Esophagus muscularis mucosa (tissue), 4 donors: Measurements from ENCODE around the gene KRT15. TPM values are rescaled to one million over a fixed set of nuclear protein-coding genes. Genes with fewer than 3 reads are reported as not detected.

Experiments
- DNase-seq: peaks from one replicate; pipeline ENCODE4 v3.0.0-alpha.2; 2017; ENCODE audit errors: extremely low spot score
- H3K27ac ChIP-seq, 4 donors: fragments of 200-600 bp; sonication (generic); replicated peaks in 1 of 4; 1 replicate in 3 of 4; 2 replicates in 1 of 4; pipeline ENCODE4 v1.5.1; 2016 to 2019; ENCODE audit warnings: mild to moderate bottlenecking in 1 of 4
- H3K27me3 ChIP-seq, 4 donors: fragments of 200-600 bp; sonication (generic); one replicate each; pipeline versions ENCODE4 v1.5.1 to v1.6.0; 2016 to 2019
- H3K36me3 ChIP-seq, 4 donors: fragments of 200-600 bp; sonication (generic); one replicate each; pipeline ENCODE4 v1.5.1; 2016 to 2019
- H3K4me1 ChIP-seq, 4 donors: fragments of 200-600 bp; sonication (generic); one replicate each; pipeline ENCODE4 v1.5.1; 2016 to 2019
- H3K4me3 ChIP-seq, 4 donors: fragments of 200-600 bp; sonication (generic); 1 replicate in 2 of 4; 2 replicates in 2 of 4; pipeline ENCODE4 v1.5.1; 2016 to 2019; ENCODE audit warnings: mild to moderate bottlenecking in 4 of 4, moderate library complexity in 1 of 4
- H3K9me3 ChIP-seq, 4 donors: fragments of 200-600 bp; sonication (generic); 1 replicate in 3 of 4; 2 replicates in 1 of 4; pipeline ENCODE4 v1.5.1; 2016 to 2019
- EP300 ChIP-seq: sonication (generic); formaldehyde crosslinking; IDR thresholded peaks from one replicate; pipeline ENCODE4 v1.6.1; 2017; ENCODE audit warnings: antibody characterized with exemption
- POLR2A ChIP-seq: fragments of 450-650 bp; IDR thresholded peaks from one replicate; pipeline ENCODE4 v1.6.1; 2017; ENCODE audit warnings: antibody characterized with exemption, moderate library complexity, mild to moderate bottlenecking, low read depth
- POLR2AphosphoS5 ChIP-seq, 2 donors: sonication (generic); formaldehyde crosslinking; IDR thresholded peaks; one replicate each; pipeline ENCODE4 v1.6.1; 2017; ENCODE audit warnings: antibody characterized with exemption in 2 of 2
- WGBS: methylation state at CpG from one replicate; pipeline ENCODE4 v1.1.5; 2018; 5-methylcytosine and 5-hydroxymethylcytosine counted together
- intact Hi-C: fragments of 100-400 bp; cut with DNase I; formaldehyde crosslinking; loops from one replicate; pipeline ENCODE4 v1.15.1; 2023
- total RNA-seq, 4 donors: library from RNA; depleted of rRNA; stranded (reverse); fragments of >200 nt; gene quantifications; one replicate each; pipeline versions ENCODE4 v1.1.0 to v1.2.1, GENCODE V29; 2016
- TF ChIP-seq, protein P1 (sequence below), 3 experiments: fragments of 200-600 bp in 2 of 3; fragments of 450-650 bp in 1 of 3; sonication (generic) in 2 of 3; IDR thresholded peaks; one replicate each; pipeline ENCODE4 v1.5.1; 2017 to 2019; ENCODE audit warnings: antibody characterized with exemption in 3 of 3, mild to moderate bottlenecking in 2 of 3, moderate library complexity in 1 of 3

KRT15 gene
- total RNA-seq, 4 donors from 2014 or later = 3.3 TPM; not detected in 3

DNA sequence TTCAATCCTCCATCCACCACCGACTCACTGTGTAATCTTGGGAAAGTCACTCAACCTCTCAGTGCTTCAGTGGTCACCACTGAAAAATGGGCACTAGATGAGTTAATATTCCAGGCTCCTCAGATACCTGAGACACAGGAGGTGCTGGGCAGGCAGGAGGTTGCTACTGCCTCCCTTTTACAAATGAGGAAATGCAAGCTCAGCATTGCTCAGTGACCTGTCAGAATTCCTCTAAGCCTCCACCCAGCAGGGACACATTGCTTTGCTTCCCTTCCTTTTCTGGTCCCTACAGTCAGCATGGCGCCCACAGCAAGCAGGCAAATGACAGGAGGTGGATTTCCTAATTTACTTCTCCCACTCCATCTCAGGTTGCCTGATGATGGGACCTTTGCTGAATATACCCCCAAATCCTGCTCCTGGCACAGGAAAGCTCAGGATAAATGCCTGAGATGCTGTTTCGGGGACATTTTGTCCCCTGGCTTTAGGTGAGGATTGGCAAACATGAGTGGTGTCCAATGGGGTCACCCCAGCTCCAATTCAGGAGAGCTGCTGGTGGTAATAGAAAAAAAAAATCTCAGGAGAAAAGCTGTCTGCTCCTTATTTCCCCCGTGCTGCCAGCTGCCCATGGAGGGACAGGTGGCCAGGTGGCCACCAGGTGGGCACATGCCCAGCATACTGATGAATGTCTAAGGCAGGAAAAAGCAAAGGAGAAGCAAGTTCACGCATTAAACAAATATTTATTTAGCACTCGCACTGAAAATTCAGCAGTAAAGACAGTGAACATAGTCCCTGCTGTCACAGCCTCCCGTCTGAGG, 8.2 kb downstream of the KRT15 start:
- Histone ChIP-seq H3K4me1 (no peaks in the 10 kb centered on the region), H3K9me3 (no peaks in the 10 kb centered on the region), H3K36me3 (no peaks in the 10 kb centered on the region), H3K27ac (no peak overlapping the region), H3K4me3 (no peak overlapping the region), H3K27me3 (peaks cover 0 to 4% (median 0%) of the 10 kb centered on the region in 4 donors)
- no peak for DNase-seq
- intact Hi-C loops = no loop called here
- 89% methylated on average over 7 of the region's 7 CpGs for WGBS
- TF ChIP-seq EP300 = no peak
- TF ChIP-seq POLR2A = no peak
- TF ChIP-seq POLR2AphosphoS5 (IDR thresholded peaks at IDR 0.05) = no peak
- TF ChIP-seq, protein P1, sequence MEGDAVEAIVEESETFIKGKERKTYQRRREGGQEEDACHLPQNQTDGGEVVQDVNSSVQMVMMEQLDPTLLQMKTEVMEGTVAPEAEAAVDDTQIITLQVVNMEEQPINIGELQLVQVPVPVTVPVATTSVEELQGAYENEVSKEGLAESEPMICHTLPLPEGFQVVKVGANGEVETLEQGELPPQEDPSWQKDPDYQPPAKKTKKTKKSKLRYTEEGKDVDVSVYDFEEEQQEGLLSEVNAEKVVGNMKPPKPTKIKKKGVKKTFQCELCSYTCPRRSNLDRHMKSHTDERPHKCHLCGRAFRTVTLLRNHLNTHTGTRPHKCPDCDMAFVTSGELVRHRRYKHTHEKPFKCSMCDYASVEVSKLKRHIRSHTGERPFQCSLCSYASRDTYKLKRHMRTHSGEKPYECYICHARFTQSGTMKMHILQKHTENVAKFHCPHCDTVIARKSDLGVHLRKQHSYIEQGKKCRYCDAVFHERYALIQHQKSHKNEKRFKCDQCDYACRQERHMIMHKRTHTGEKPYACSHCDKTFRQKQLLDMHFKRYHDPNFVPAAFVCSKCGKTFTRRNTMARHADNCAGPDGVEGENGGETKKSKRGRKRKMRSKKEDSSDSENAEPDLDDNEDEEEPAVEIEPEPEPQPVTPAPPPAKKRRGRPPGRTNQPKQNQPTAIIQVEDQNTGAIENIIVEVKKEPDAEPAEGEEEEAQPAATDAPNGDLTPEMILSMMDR (IDR thresholded peaks at IDR 0.05) = no peak

DNA sequence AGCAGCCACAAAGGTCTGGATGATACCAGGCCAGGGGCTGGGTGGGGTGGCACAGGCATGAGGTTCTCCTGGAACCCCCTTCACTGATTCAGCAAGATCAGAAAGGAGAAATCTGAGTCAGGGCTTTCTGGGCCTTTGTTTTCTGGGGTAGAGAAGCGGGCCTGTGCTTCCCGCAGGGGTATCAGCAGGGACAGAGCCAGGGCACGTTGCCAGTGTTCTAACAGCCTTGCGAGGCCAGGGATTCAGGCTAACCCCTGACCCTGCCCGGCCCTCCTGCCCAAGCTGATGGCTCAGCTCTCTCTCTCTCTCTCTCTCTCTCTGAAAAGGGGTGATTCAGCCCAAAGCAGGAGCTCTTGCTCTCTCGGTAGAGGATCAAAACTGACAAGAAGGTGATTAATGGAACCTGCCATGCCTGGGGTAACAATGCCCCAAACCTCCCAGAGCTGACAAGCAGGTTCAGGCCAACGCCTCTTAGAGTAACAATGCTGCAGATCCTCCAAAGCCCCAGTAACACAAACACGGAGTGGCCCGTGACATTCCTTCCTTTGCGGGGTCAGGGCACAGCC, 11.3 kb downstream of the KRT15 start:
- Histone ChIP-seq H3K27me3 (no peaks in the 10 kb centered on the region), H3K9me3 (no peaks in the 10 kb centered on the region), H3K4me3 (no peak overlapping the region), H3K36me3 (no peaks in the 10 kb centered on the region), H3K27ac (no peak overlapping the region), H3K4me1 (peaks cover 0 to 20% (median 11%) of the 10 kb centered on the region in 4 donors)
- 90% methylated on average over 2 of the region's 10 CpGs for WGBS
- DNase-seq = no peak
- TF ChIP-seq POLR2A (no peak), EP300 (no peak), POLR2AphosphoS5 (IDR thresholded peaks at IDR 0.05) (no peak)
- TF ChIP-seq, protein P1 (IDR thresholded peaks at IDR 0.05) = no peak
- intact Hi-C loops = no loop called here

DNA sequence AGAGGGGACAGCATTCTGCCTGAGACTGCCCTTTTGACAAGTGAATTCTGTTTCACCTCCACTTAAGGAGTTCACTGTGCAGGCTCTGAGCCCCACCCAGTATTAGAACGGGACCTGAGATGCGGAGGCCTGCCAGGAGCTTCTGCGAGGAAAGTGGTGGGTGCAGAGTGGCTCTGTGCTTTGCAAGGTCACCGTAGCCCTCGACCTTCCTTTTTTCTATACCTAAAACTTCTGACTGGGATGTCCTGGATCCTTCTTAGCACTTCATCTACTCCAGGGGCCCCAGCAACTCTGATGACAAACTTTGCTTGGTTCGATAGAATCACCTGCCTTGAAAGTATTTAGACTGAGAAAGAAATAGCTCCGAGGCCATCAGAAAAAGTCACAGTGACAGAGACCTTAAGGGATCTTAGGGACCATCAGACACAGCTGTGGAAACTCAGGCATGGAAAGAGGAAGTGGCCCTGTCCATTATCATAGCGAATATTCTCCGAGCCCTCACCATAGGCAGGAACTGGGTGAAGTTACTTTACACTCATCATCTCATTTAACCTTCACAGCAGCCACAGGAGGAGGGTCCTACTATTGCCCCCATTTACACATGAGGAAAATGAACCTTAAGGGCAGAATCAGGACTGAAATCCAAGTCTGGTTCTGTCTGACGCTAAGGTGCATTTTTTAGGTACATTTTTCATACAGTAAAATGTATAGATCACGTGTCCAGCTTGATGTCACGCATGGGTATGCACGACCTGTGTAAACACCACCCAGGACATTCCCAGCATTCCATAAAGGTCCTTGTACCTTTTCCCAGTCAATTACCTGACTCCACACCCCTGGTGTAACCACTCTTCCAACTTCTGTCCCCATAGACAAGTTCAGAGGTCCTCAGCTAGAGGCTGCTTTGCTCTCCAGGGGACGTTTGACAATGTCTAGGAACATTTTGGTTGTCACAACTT, 12.6 kb downstream of the KRT15 start:
- Histone ChIP-seq H3K36me3 (no peaks in the 10 kb centered on the region), H3K27me3 (no peaks in the 10 kb centered on the region), H3K4me1 (peaks cover 0 to 20% (median 11%) of the 10 kb centered on the region in 4 donors), H3K27ac (no peak overlapping the region), H3K9me3 (no peaks in the 10 kb centered on the region), H3K4me3 (no peak overlapping the region)
- WGBS = 88% methylated on average over 14 of the region's 14 CpGs
- DNase-seq = no peak
- TF ChIP-seq POLR2A (no peak), EP300 (no peak), POLR2AphosphoS5 (IDR thresholded peaks at IDR 0.05) (no peak)
- TF ChIP-seq, protein P1 (IDR thresholded peaks at IDR 0.05) = no peak
- intact Hi-C loops = no loop called here

DNA sequence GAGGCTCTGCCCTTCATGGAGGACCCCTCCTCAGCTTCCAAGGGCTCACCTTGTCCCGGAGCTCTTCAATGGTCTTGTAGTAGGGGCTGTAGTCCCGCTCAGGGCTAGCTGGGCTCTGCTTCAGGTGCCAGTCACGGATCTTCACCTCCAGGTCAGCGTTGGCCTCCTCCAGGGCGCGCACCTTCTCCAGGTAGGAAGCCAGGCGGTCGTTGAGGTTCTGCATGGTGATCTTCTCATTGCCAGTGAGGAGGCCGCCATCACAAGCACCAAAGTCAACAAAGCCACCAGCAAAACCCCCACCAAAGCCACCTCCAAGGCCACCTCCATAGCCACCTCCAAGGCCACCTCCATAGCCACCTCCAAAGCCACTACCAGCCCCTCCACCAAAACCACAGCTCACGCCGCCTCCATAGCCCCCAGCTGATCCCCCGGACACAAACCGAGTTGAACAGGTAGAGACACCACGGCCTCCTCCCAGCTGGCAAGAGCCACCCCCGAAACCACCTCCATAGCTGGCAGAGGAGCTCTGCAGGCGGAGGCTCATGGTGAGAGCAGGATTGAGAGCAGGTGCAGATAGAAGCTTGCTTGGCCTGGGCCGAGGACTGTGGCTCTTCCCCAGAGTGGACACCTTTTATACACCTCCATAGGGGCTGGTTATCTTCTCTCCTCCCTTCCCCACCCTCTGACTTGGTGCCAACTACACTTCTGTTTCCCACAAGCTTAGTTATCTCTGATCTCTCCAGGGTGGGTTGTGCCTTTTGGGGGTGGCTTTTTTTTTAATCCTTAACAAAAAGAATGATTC, 13.5 kb downstream of the KRT15 start, which contains the start of gene KRT13:
TSS of gene KRT13 (minus strand) at position 606 of the 802 bp plus-strand sequence. CDS start at position 544, 62 bp downstream.
- Histone ChIP-seq H3K4me1 (peaks cover 0 to 20% (median 11%) of the 10 kb centered on the region in 4 donors), H3K4me3 (no peak within 1 kb of the TSS), H3K9me3 (no peaks in the 10 kb centered on the region), H3K27me3 (no peaks in the 10 kb centered on the region), H3K27ac (no peak within 1 kb of the TSS), H3K36me3 (no peaks in the 10 kb centered on the region)
- 88% methylated on average over 17 of the region's 17 CpGs for WGBS
- DNase-seq = no peak
- TF ChIP-seq EP300 (no peak), POLR2AphosphoS5 (IDR thresholded peaks at IDR 0.05) (no peak), POLR2A (no peak)
- TF ChIP-seq, protein P1 (IDR thresholded peaks at IDR 0.05) = no peak
- intact Hi-C loops = no loop called here
